Right atrium auricular region (tissue), 2 donors: ENCODE results near the gene DNAH8. TPM values are rescaled to one million over a fixed set of nuclear protein-coding genes. Genes with fewer than 3 reads are reported as not detected.
A peak's percentile ranks its signal among the peaks of the same experiment; 100 is the strongest.

Experiments used
- DNase-seq: peaks from one replicate; pipeline ENCODE4 v3.0.0-alpha.2; 2019; ENCODE audit warnings: low spot score
- H3K27ac ChIP-seq, 2 donors: fragments of 200-600 bp; sonication (generic); 1 replicate in 1 of 2; 2 replicates in 1 of 2; pipeline ENCODE4 v1.5.1; 2016 to 2019
- H3K27me3 ChIP-seq, 2 donors: fragments of 200-600 bp; sonication (generic); one replicate each; pipeline versions ENCODE4 v1.5.1 to v1.6.0; 2017 to 2019
- H3K36me3 ChIP-seq: fragments of 200-600 bp; sonication (generic); one replicate; pipeline ENCODE4 v1.5.1; 2016
- H3K4me1 ChIP-seq, 2 donors: fragments of 200-600 bp; sonication (generic); one replicate each; pipeline versions ENCODE4 v1.5.1 to v1.6.0; 2017 to 2019
- H3K4me3 ChIP-seq, 2 donors: fragments of 200-600 bp; sonication (generic); 1 replicate in 1 of 2; 2 replicates in 1 of 2; pipeline ENCODE4 v1.5.1; 2017 to 2019; ENCODE audit warnings: mild to moderate bottlenecking in 1 of 2, moderate library complexity in 1 of 2
- H3K9me3 ChIP-seq, 2 donors: fragments of 200-600 bp; sonication (generic); one replicate each; pipeline ENCODE4 v1.5.1; 2019
- CTCF ChIP-seq, 2 donors: fragments of 200-600 bp; sonication (generic); IDR thresholded peaks; one replicate each; pipeline ENCODE4 v1.5.1; 2019; ENCODE audit warnings: antibody characterized with exemption in 2 of 2
- total RNA-seq, 2 donors: library from RNA; depleted of rRNA; stranded (reverse); fragments of >200 nt; gene quantifications; one replicate each; pipeline ENCODE4 v1.1.0, GENCODE V29; 2016

Gene DNAH8
- total RNA-seq, 2 donors from 2014 or later = 0.04 TPM; not detected in 1

- no peak for DNase-seq
- H3K9me3 ChIP-seq = no peaks in the 10 kb centered on the region
- peaks cover 0 to 25% of the 10 kb centered on the region in 2 donors for H3K4me1 ChIP-seq
- no peak overlapping the region for H3K4me3 ChIP-seq
- no peaks in the 10 kb centered on the region for H3K36me3 ChIP-seq
- H3K27ac ChIP-seq = peak overlapping the region in 1 of 2 donors; percentile 69
- no peaks in the 10 kb centered on the region for H3K27me3 ChIP-seq
- no peak for TF ChIP-seq CTCF (IDR thresholded peaks at IDR 0.05)
These were observed 350.4 kb downstream of the DNAH8 start for GRCh38 chr6:39065561-39065960.

GRCh38 chr6:39068391-39068790 lies 353.3 kb downstream of the DNAH8 start:
- no peak for TF ChIP-seq CTCF (IDR thresholded peaks at IDR 0.05)
- Histone ChIP-seq H3K36me3 (no peaks in the 10 kb centered on the region), H3K4me1 (peaks cover 0 to 2% of the 10 kb centered on the region in 2 donors), H3K27ac (no peak overlapping the region), H3K4me3 (no peak overlapping the region), H3K27me3 (no peaks in the 10 kb centered on the region), H3K9me3 (no peaks in the 10 kb centered on the region)
- DNase-seq = no peak

- no peak for TF ChIP-seq CTCF (IDR thresholded peaks at IDR 0.05)
- no peak overlapping the region for H3K27ac ChIP-seq
- no peak overlapping the region for H3K4me3 ChIP-seq
- H3K9me3 ChIP-seq = no peaks in the 10 kb centered on the region
- no peak for DNase-seq
- no peaks in the 10 kb centered on the region for H3K4me1 ChIP-seq
- no peaks in the 10 kb centered on the region for H3K36me3 ChIP-seq
- no peaks in the 10 kb centered on the region for H3K27me3 ChIP-seq
These were observed 357.7 kb downstream of the DNAH8 start for GRCh38 chr6:39072830-39073229.

- Histone ChIP-seq H3K36me3 (no peaks in the 10 kb centered on the region), H3K27ac (no peak overlapping the region), H3K9me3 (no peaks in the 10 kb centered on the region), H3K27me3 (no peaks in the 10 kb centered on the region), H3K4me1 (no peaks in the 10 kb centered on the region), H3K4me3 (no peak overlapping the region)
- DNase-seq = no peak
- no peak for TF ChIP-seq CTCF (IDR thresholded peaks at IDR 0.05)
These were observed 358.6 kb downstream of the DNAH8 start for GRCh38 chr6:39073471-39074355.

- TF ChIP-seq CTCF (IDR thresholded peaks at IDR 0.05) = no peak
- no peak overlapping the region for H3K27ac ChIP-seq
- DNase-seq = no peak
These were observed 359.4 kb downstream of the DNAH8 start for GRCh38 chr6:39074486-39074885.

More at GRCh38 chr6:39074486-39074885, 359.4 kb downstream of the DNAH8 start:
- Histone ChIP-seq H3K9me3 (no peaks in the 10 kb centered on the region), H3K4me1 (no peaks in the 10 kb centered on the region), H3K36me3 (no peaks in the 10 kb centered on the region), H3K27me3 (no peaks in the 10 kb centered on the region), H3K4me3 (no peak overlapping the region)
